Stomach (tissue), 4 donors: Measurements from ENCODE around the gene OXLD1.

Experiments used
- POLR2A ChIP-seq, 4 donors: fragments of 450-650 bp; IDR thresholded peaks; one replicate each; pipeline ENCODE4 v1.6.1; 2016; ENCODE audit warnings: antibody characterized with exemption in 4 of 4, control low read depth in 2 of 4, mild to moderate bottlenecking in 1 of 4, moderate library complexity in 1 of 4
- TF ChIP-seq, protein P1 (sequence below), 7 experiments: fragments of 450-650 bp in 4 of 7; fragments of 200-600 bp in 3 of 7; sonication (generic) in 3 of 7; IDR thresholded peaks; one replicate each; pipeline ENCODE4 v1.5.1; 2016 to 2019; ENCODE audit warnings: antibody characterized with exemption in 7 of 7, control low read depth in 2 of 7, mild to moderate bottlenecking in 1 of 7

DNA sequence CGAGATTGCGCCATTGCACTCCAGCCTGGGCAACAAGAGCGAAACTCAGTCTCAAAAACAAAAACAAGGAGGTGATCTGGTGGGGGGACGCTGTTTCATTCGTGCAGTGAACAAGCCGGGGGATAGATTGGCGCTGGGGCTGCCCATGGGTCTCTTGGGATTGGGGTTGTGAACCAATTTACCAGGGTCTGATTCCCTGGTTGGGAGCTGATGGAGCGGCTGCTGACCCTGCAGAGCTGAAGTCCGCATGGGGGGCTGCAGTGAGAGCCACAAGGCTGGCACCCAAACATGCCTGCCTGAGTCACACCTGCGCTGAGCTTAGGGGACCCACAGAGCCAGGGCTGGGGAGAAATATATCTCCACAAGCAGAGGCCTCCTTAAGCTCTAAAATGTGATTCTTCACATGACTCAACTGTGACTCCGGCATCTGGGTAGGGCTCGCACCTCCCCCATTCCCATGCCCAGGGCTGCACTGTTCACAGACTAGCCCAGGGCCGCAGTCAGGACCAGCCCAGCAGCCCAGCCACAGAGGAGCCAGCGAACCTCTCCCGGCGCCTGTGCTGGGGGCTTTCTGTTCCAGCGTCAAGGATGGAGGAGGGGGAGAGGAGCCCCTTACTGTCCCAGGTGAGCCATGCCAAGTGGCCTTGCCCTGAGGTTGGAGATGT lies 24.4 kb downstream of the OXLD1 start:
- TF ChIP-seq, protein P1, sequence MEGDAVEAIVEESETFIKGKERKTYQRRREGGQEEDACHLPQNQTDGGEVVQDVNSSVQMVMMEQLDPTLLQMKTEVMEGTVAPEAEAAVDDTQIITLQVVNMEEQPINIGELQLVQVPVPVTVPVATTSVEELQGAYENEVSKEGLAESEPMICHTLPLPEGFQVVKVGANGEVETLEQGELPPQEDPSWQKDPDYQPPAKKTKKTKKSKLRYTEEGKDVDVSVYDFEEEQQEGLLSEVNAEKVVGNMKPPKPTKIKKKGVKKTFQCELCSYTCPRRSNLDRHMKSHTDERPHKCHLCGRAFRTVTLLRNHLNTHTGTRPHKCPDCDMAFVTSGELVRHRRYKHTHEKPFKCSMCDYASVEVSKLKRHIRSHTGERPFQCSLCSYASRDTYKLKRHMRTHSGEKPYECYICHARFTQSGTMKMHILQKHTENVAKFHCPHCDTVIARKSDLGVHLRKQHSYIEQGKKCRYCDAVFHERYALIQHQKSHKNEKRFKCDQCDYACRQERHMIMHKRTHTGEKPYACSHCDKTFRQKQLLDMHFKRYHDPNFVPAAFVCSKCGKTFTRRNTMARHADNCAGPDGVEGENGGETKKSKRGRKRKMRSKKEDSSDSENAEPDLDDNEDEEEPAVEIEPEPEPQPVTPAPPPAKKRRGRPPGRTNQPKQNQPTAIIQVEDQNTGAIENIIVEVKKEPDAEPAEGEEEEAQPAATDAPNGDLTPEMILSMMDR (IDR thresholded peaks at IDR 0.05): no peak
- no peak for TF ChIP-seq POLR2A (IDR thresholded peaks at IDR 0.05)
